A673 (cell line): ENCODE measurements around the gene SMAD3. TPM values are rescaled to one million over a fixed set of nuclear protein-coding genes. Genes with fewer than 3 reads are reported as not detected.

Source experiments
- BruUV-seq: library from RNA; stranded (reverse); fragments of 400-500 nt; replicated peaks from 2 replicates; lab custom pipeline; 2021; lab: Mats Ljungman, UMichigan
- CTCF ChIA-PET: fragments of 300-600 bp; sonication (Branson Sonifier 250); formaldehyde crosslinking; loops from one replicate; lab custom pipeline; 2022; ENCODE audit warnings: antibody characterized with exemption; lab: Charles Lee
- POLR2A ChIA-PET: fragments of 300-600 bp; sonication (Branson Sonifier 250); formaldehyde crosslinking; loops from one replicate; lab custom pipeline; 2022; ENCODE audit warnings: antibody characterized with exemption; ENCODE audit not compliant: low non-redundant PET; lab: Charles Lee
- DNase-seq: peaks from one replicate; pipeline ENCODE4 v3.0.0-alpha.2; 2015; ENCODE audit warnings: low spot score
- H3K27ac ChIP-seq: fragments of 200-600 bp; sonication (generic); 2 replicates; pipeline ENCODE4 v1.5.1; 2016; ENCODE audit warnings: mixed run types, low read depth, mild to moderate bottlenecking, mixed read lengths, antibody characterized with exemption, low read length; ENCODE audit not compliant: poor library complexity, severe bottlenecking
- H3K27me3 ChIP-seq: fragments of 200-600 bp; sonication (generic); replicated peaks from 2 replicates; pipeline ENCODE4 v1.6.1; 2017; ENCODE audit warnings: mixed run types, low read depth, mild to moderate bottlenecking, mixed read lengths, antibody characterized with exemption, low read length; ENCODE audit not compliant: insufficient read depth, poor library complexity
- H3K36me3 ChIP-seq: fragments of 200-600 bp; sonication (generic); 2 replicates; pipeline ENCODE4 v1.6.1; 2016; ENCODE audit warnings: mixed run types, mild to moderate bottlenecking, mixed read lengths, antibody characterized with exemption, low read length; ENCODE audit not compliant: insufficient read depth, poor library complexity, severe bottlenecking
- H3K4me1 ChIP-seq: fragments of 200-600 bp; sonication (generic); 2 replicates; pipeline ENCODE4 v1.6.1; 2017; ENCODE audit warnings: mixed run types, mild to moderate bottlenecking, mixed read lengths, antibody characterized with exemption, low read length; ENCODE audit not compliant: insufficient read depth, poor library complexity, severe bottlenecking
- H3K4me3 ChIP-seq: fragments of 200-600 bp; sonication (generic); 2 replicates; pipeline ENCODE4 v1.5.1; 2016; ENCODE audit warnings: low read depth, mixed run types, mild to moderate bottlenecking, mixed read lengths, low read length; ENCODE audit not compliant: poor library complexity, severe bottlenecking
- H3K9me3 ChIP-seq: fragments of 200-600 bp; sonication (generic); 2 replicates; pipeline ENCODE4 v1.6.1; 2016; ENCODE audit warnings: mixed run types, low read depth, mild to moderate bottlenecking, mixed read lengths, antibody characterized with exemption, low read length; ENCODE audit not compliant: poor library complexity, severe bottlenecking
- EZH2 ChIP-seq: fragments of 200-600 bp; sonication (generic); IDR thresholded peaks from 2 replicates; pipeline ENCODE4 v1.6.1; 2017; ENCODE audit warnings: borderline replicate concordance, low read depth, mild to moderate bottlenecking, mixed read lengths, antibody characterized with exemption, low read length; ENCODE audit not compliant: poor library complexity, severe bottlenecking
- intact Hi-C: fragments of 100-400 bp; cut with micrococcal nuclease; formaldehyde crosslinking; loops from one replicate; pipeline ENCODE4 v1.10.0; 2022; ENCODE audit not compliant: unreplicated experiment
- total RNA-seq: library from RNA; stranded (reverse); gene quantifications from 2 replicates; pipeline ENCODE4 v1.2.3, GENCODE V29; 2021
- TF ChIP-seq, protein P1 (sequence below): fragments of 300-800, 200-600 bp; sonication (generic); conservative IDR thresholded peaks from 2 replicates; pipeline ENCODE4 v1.5.1; 2017; ENCODE audit warnings: low read depth, mild to moderate bottlenecking, antibody characterized with exemption, low read length, moderate library complexity, mixed read lengths

SMAD3 gene
- total RNA-seq, 1 experiment from 2014 or later = 31.0 TPM

DNA sequence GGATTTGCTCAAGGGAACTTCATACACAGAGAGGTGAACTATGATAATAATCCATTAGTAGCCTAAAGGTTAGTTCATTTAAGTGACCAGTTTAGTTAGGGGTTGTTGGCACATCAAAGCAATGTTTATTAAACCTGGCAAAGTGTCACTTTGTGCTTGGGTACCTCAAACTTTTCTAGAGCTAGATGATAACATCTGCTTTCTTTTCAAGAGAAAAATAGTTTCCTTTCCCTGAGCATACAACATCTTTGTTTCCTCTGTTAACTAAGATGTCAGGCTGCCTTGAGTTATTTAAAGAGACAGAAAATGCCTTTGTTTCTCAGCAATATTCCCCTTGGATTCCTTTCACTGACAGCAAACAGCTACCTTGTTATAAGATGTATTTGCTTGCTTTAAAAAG lies 26.7 kb upstream of the SMAD3 start:
- BruUV-seq = no TSS peak
- H3K27me3 ChIP-seq = no peaks in the 10 kb centered on the region
- CTCF ChIA-PET = no interaction called here
- intact Hi-C loops = no loop called here
- no peak for DNase-seq
- no peak for TF ChIP-seq EZH2
- TF ChIP-seq, protein P1, sequence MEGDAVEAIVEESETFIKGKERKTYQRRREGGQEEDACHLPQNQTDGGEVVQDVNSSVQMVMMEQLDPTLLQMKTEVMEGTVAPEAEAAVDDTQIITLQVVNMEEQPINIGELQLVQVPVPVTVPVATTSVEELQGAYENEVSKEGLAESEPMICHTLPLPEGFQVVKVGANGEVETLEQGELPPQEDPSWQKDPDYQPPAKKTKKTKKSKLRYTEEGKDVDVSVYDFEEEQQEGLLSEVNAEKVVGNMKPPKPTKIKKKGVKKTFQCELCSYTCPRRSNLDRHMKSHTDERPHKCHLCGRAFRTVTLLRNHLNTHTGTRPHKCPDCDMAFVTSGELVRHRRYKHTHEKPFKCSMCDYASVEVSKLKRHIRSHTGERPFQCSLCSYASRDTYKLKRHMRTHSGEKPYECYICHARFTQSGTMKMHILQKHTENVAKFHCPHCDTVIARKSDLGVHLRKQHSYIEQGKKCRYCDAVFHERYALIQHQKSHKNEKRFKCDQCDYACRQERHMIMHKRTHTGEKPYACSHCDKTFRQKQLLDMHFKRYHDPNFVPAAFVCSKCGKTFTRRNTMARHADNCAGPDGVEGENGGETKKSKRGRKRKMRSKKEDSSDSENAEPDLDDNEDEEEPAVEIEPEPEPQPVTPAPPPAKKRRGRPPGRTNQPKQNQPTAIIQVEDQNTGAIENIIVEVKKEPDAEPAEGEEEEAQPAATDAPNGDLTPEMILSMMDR = no peak
- peaks cover 31% of the 10 kb centered on the region for H3K4me1 ChIP-seq
- no peak overlapping the region for H3K4me3 ChIP-seq
- POLR2A ChIA-PET = no interaction called here
- no peak overlapping the region for H3K27ac ChIP-seq
- no peaks in the 10 kb centered on the region for H3K9me3 ChIP-seq
- H3K36me3 ChIP-seq = no peaks in the 10 kb centered on the region

DNA sequence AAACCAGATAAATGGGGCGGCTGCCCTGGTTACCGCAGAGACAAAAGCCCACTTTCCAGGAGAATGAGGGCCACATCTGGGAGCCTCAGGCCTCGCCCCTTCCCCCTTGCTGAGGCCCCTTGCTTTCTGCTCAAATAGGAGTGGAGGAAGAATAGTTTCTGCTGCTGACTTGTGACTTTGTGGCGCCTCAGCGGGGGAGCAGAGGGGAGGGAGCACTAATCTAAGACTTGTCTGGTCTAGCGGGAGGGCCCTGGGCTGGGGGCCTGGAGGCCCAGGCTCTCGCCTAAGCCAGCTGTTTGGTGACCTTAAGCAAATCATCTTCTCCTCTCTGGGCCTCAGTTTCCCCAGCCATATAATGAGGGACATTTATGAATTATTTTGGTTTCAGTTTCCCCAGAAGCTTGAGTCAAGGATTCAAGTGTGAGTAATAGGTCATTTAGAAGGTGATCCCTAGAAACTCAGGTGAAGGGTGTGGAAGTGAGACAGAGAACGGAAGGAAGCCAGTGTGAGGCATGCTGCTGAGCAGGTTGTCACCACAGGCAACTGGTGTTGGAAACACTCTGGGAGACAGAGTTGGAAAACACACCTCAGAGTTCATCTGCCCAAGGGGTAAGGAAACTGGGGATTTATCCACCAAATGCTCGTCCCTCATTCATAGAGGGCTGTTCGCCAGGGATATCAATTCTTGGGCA lies 25.9 kb upstream of the SMAD3 start:
- ChIA-PET POLR2A (no interaction called here), CTCF (no interaction called here)
- Histone ChIP-seq H3K36me3 (no peaks in the 10 kb centered on the region), H3K4me3 (no peak overlapping the region), H3K27me3 (no peaks in the 10 kb centered on the region), H3K9me3 (no peaks in the 10 kb centered on the region), H3K27ac (no peak overlapping the region), H3K4me1 (peaks cover 26% of the 10 kb centered on the region)
- no TSS peak for BruUV-seq
- TF ChIP-seq, protein P1 = no peak
- TF ChIP-seq EZH2 = no peak
- no peak for DNase-seq
- intact Hi-C loops = no loop called here

DNA sequence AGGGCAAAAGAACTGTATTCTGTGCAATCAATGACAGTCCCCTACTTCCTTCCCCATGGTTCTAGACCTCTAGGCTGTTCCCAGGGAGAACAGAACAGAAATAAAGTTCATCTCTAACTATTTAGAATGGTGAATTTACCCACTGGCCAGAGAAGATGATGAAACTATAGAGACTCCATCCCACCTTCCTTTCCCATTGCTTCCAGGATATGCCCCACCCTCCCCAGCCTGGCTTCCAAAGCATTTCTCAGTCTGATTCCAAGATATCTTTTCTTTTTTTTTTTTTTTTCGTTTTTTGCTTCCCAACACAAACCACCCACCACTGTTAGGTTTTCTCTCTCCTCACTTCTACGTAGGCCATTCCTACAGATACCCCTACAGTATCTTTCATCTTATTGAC lies 25.1 kb upstream of the SMAD3 start:
- TF ChIP-seq, protein P1 = no peak
- TF ChIP-seq EZH2 = no peak
- Histone ChIP-seq H3K4me1 (peaks cover 26% of the 10 kb centered on the region), H3K4me3 (no peak overlapping the region), H3K27me3 (no peaks in the 10 kb centered on the region), H3K9me3 (no peaks in the 10 kb centered on the region), H3K27ac (no peak overlapping the region), H3K36me3 (no peaks in the 10 kb centered on the region)
- ChIA-PET POLR2A (no interaction called here), CTCF (no interaction called here)
- intact Hi-C loops = no loop called here
- no peak for DNase-seq
- BruUV-seq = no TSS peak
